ENCODE data around the gene ICE2. TPM values are rescaled to one million over a fixed set of nuclear protein-coding genes. Genes with fewer than 3 reads are reported as not detected.

Gene ICE2
- total RNA-seq, 4 donors from 2014 or later: 14.4 to 21.2 (median 17.5) TPM

DNA sequence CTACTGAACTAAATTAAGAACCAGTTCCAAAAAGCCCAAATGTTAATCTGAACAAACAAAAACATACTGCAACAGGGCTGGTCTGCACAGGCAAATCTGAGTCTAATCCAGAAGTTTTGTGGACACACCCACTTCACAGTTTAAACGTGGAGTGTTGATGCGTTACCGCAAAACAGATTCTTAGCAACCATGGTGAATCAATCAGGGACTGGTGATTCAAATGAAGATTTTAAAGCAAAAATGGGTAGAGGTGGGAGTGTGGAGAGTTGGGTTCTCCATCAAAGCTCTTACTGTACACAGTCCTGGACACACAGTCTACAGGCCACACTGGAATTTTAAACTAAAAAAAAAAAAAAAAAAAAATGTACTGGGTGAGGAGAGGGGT, 86.3 kb downstream of the ICE2 start:
- WGBS, 2 donors: 2 to 5% methylated on average over 3 of the region's 3 CpGs
- DNase-seq (ENCODE audit: low spot score in 2 of 2): peak in 1 of 2 donors; percentile 71
- intact Hi-C loops (cut with DNase I; ENCODE audit: low total_unique reads): no loop called here
- H3K4me3 ChIP-seq (ENCODE audit: low read depth, poor library complexity, severe bottlenecking): no peak overlapping the region
- no peak for TF ChIP-seq POLR2A (IDR thresholded peaks at IDR 0.05)
- TF ChIP-seq, protein P1, sequence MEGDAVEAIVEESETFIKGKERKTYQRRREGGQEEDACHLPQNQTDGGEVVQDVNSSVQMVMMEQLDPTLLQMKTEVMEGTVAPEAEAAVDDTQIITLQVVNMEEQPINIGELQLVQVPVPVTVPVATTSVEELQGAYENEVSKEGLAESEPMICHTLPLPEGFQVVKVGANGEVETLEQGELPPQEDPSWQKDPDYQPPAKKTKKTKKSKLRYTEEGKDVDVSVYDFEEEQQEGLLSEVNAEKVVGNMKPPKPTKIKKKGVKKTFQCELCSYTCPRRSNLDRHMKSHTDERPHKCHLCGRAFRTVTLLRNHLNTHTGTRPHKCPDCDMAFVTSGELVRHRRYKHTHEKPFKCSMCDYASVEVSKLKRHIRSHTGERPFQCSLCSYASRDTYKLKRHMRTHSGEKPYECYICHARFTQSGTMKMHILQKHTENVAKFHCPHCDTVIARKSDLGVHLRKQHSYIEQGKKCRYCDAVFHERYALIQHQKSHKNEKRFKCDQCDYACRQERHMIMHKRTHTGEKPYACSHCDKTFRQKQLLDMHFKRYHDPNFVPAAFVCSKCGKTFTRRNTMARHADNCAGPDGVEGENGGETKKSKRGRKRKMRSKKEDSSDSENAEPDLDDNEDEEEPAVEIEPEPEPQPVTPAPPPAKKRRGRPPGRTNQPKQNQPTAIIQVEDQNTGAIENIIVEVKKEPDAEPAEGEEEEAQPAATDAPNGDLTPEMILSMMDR (IDR thresholded peaks at IDR 0.05): no peak

DNA sequence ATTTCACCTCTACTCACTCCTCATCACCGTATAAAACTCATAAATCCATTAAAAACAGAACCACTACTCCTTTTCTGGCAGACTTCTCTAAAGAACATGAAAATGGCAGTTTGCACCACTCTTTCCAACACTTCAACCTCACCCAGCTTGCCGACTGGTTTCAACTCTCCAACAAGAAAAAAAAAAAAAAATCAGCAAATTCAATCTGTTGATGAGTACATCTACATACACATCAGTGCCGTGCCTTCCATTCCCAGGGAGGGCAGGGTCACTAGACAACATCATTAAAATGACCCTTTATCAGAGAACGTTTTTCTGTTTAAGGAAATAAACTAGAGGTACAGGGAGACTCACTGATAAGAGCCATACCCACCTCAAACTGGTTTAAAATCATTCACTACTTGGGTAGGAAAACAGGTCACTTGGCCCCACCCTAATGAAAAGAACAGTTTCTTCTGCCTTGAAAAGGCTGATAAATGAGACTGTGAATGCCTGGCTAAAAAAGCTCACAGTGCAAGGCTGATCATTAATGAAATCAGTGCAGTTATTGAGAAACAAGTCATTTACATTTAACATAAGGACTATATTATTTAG, 87.1 kb downstream of the ICE2 start:
- H3K4me3 ChIP-seq (ENCODE audit: low read depth, poor library complexity, severe bottlenecking): no peak overlapping the region
- WGBS, 2 donors: 9 to 10% methylated on average over 4 of the region's 4 CpGs
- no peak for DNase-seq (ENCODE audit: low spot score in 2 of 2)
- no peak for TF ChIP-seq POLR2A (IDR thresholded peaks at IDR 0.05)
- TF ChIP-seq, protein P1 (IDR thresholded peaks at IDR 0.05): no peak
- intact Hi-C loops (cut with DNase I; ENCODE audit: low total_unique reads): no loop called here

DNA sequence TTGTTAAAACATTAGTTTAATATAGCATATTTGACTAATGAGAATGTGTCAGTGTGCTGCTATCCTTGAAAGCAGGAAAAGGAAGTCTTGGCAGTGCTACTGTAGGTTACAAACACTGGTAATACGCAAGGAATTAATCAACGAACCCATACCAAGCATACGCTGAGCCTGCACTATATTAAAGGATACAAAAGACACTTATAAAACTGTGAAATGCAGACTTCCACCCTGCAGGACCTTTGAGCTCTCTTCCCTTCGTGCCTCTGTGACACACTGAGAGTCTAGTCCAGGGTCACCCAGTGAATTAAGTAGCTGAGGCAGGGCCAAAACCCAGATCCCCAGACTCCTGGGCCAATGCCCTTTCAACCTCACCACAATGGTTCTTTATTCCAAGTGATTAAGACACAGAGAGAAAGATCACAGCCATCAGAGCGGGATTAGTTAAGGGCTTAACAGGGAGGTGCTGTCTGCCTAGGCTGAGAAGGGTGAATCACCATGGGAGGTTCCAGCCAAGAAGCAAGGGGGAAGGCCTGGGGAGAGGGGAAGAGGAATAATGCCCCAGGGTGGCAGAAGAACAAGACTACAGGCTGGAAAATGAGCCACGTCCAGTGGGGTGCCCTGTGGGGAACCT, 88.0 kb downstream of the ICE2 start:
- TF ChIP-seq, protein P1 (IDR thresholded peaks at IDR 0.05): no peak
- TF ChIP-seq POLR2A (IDR thresholded peaks at IDR 0.05): no peak
- peak in 1 of 2 donors; percentile 85 for DNase-seq (ENCODE audit: low spot score in 2 of 2)
- H3K4me3 ChIP-seq (ENCODE audit: low read depth, poor library complexity, severe bottlenecking): no peak overlapping the region
- WGBS, 2 donors: 3 to 9% methylated on average over 6 of the region's 6 CpGs
- intact Hi-C loops (cut with DNase I; ENCODE audit: low total_unique reads): no loop called here

- H3K4me3 ChIP-seq (ENCODE audit: low read depth, poor library complexity, severe bottlenecking): no peak overlapping the region
Measured at GRCh38 chr15:60390231-60390630, 88.7 kb downstream of the ICE2 start.

DNA sequence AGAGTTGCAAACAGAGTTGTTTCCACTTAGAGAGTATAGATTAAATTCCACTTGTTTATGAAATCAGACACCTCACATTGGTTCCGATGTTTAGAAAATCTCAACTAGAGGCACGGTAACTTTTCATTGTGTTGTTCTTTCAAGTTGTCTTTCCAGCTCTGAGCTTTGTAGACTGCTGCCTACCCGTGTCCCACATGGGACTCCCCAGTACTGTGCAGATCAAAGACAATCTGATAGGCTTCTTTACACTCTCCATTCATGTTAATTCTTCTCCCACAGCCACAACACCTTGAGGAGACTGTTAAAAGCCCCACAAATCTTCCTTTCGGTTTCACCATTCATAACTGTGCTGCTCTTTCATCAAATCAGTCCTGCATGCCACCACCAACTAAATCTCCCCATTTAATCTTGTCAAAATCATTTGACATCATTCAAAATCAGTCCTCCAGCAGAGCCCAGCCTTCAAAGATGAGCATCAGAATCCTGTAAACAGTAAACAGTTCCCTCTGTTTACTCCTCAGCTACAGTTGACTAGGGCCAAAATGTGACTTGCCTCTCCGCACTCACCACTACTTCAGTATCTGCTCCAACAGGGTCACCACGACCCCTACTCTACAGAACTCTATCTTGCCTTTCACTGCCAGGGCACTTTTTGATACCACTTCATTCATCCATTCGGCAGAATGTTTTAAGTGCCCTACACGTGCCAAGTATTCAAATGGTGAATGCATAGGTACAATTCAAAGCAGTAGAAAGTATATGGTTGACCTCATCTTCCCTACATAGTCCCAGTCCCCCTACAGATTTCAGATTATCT, 89.5 kb downstream of the ICE2 start:
- intact Hi-C loops (cut with DNase I; ENCODE audit: low total_unique reads): no loop called here
- TF ChIP-seq, protein P1 (IDR thresholded peaks at IDR 0.05): no peak
- no peak for TF ChIP-seq POLR2A (IDR thresholded peaks at IDR 0.05)
- WGBS, 2 donors: 20 to 23% methylated on average over 8 of the region's 8 CpGs
- H3K4me3 ChIP-seq (ENCODE audit: low read depth, poor library complexity, severe bottlenecking): no peak overlapping the region
- no peak for DNase-seq (ENCODE audit: low spot score in 2 of 2)

More at GRCh38 chr15:60390231-60390630, 88.7 kb downstream of the ICE2 start:
- intact Hi-C loops (cut with DNase I; ENCODE audit: low total_unique reads): no loop called here
- 40 to 42% methylated on average over 6 of the region's 6 CpGs for WGBS, 2 donors
- TF ChIP-seq POLR2A (IDR thresholded peaks at IDR 0.05): no peak
- TF ChIP-seq, protein P1 (IDR thresholded peaks at IDR 0.05): no peak
- DNase-seq (ENCODE audit: low spot score in 2 of 2): peak in 1 of 2 donors; percentile 50

Measured in lower leg skin (tissue), 4 donors.